GM23338 (cell line): ENCODE measurements around the gene CDYL.

Experiments used
- CREB1 ChIP-seq: fragments of 250-450 bp; sonication (Bioruptor Pico); IDR thresholded peaks from 2 replicates; pipeline ENCODE4 v1.5.0; 2020; ENCODE audit warnings: low read depth, mild to moderate bottlenecking, moderate library complexity
- ETS1 ChIP-seq: IDR thresholded peaks from 2 replicates; pipeline ENCODE4 v1.6.1; 2016; ENCODE audit warnings: antibody characterized with exemption
- EZH2 ChIP-seq: fragments of 200-600 bp; sonication (generic); IDR thresholded peaks from one replicate; pipeline ENCODE4 v1.8.0; 2017; ENCODE audit warnings: antibody characterized with exemption, mild to moderate bottlenecking, low read depth; ENCODE audit not compliant: unreplicated experiment
- EZH2phosphoT487 ChIP-seq: fragments of 200-600 bp; sonication (generic); IDR thresholded peaks from one replicate; pipeline ENCODE4 v1.8.1; 2018; ENCODE audit warnings: antibody characterized with exemption; ENCODE audit not compliant: unreplicated experiment
- JUNB ChIP-seq: IDR thresholded peaks from one replicate; pipeline ENCODE4 v1.6.1; 2016; ENCODE audit warnings: antibody characterized with exemption; ENCODE audit not compliant: unreplicated experiment
- NANOG ChIP-seq: IDR thresholded peaks from 2 replicates; pipeline ENCODE4 v1.6.1; 2016; ENCODE audit warnings: antibody characterized with exemption, borderline replicate concordance
- POLR2AphosphoS5 ChIP-seq: IDR thresholded peaks from 2 replicates; pipeline ENCODE4 v1.6.1; 2016; ENCODE audit warnings: antibody characterized with exemption, low read depth
- ZNF114 ChIP-seq: fragments of 250-450 bp; sonication (Bioruptor Pico); IDR thresholded peaks from 2 replicates; pipeline ENCODE4 v1.5.0; 2020; ENCODE audit warnings: mild to moderate bottlenecking, moderate library complexity
- ZNF331 ChIP-seq: fragments of 250-450 bp; sonication (Bioruptor Pico); IDR thresholded peaks from 2 replicates; pipeline ENCODE4 v1.5.0; 2020; ENCODE audit warnings: low read depth, mild to moderate bottlenecking, moderate library complexity
- TF ChIP-seq, protein P1 (sequence below): IDR thresholded peaks from one replicate; pipeline ENCODE4 v1.6.1; 2018; ENCODE audit warnings: antibody characterized with exemption; ENCODE audit not compliant: unreplicated experiment
- TF ChIP-seq, protein P2 (sequence below), 2 experiments: fragments of 200-600 bp in 1 of 2; sonication (generic) in 1 of 2; conservative IDR thresholded peaks; 2 replicates each; pipeline versions ENCODE4 v1.5.1 to v1.6.1; 2016 to 2017; ENCODE audit warnings: antibody characterized with exemption in 2 of 2, low read depth in 2 of 2, mild to moderate bottlenecking in 2 of 2, moderate library complexity in 1 of 2

GRCh38 chr6:4776131-4776492 lies at the start of gene CDYL:
- TF ChIP-seq, protein P1, sequence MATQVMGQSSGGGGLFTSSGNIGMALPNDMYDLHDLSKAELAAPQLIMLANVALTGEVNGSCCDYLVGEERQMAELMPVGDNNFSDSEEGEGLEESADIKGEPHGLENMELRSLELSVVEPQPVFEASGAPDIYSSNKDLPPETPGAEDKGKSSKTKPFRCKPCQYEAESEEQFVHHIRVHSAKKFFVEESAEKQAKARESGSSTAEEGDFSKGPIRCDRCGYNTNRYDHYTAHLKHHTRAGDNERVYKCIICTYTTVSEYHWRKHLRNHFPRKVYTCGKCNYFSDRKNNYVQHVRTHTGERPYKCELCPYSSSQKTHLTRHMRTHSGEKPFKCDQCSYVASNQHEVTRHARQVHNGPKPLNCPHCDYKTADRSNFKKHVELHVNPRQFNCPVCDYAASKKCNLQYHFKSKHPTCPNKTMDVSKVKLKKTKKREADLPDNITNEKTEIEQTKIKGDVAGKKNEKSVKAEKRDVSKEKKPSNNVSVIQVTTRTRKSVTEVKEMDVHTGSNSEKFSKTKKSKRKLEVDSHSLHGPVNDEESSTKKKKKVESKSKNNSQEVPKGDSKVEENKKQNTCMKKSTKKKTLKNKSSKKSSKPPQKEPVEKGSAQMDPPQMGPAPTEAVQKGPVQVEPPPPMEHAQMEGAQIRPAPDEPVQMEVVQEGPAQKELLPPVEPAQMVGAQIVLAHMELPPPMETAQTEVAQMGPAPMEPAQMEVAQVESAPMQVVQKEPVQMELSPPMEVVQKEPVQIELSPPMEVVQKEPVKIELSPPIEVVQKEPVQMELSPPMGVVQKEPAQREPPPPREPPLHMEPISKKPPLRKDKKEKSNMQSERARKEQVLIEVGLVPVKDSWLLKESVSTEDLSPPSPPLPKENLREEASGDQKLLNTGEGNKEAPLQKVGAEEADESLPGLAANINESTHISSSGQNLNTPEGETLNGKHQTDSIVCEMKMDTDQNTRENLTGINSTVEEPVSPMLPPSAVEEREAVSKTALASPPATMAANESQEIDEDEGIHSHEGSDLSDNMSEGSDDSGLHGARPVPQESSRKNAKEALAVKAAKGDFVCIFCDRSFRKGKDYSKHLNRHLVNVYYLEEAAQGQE: no peak
- TF ChIP-seq, protein P2, sequence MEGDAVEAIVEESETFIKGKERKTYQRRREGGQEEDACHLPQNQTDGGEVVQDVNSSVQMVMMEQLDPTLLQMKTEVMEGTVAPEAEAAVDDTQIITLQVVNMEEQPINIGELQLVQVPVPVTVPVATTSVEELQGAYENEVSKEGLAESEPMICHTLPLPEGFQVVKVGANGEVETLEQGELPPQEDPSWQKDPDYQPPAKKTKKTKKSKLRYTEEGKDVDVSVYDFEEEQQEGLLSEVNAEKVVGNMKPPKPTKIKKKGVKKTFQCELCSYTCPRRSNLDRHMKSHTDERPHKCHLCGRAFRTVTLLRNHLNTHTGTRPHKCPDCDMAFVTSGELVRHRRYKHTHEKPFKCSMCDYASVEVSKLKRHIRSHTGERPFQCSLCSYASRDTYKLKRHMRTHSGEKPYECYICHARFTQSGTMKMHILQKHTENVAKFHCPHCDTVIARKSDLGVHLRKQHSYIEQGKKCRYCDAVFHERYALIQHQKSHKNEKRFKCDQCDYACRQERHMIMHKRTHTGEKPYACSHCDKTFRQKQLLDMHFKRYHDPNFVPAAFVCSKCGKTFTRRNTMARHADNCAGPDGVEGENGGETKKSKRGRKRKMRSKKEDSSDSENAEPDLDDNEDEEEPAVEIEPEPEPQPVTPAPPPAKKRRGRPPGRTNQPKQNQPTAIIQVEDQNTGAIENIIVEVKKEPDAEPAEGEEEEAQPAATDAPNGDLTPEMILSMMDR (conservative IDR thresholded peaks at IDR 0.05; ENCODE audit: low read depth in 2 of 2): no peak
- TF ChIP-seq EZH2phosphoT487: no peak
- no peak for TF ChIP-seq ETS1
- no peak for TF ChIP-seq NANOG
- no peak for TF ChIP-seq EZH2
- no peak for TF ChIP-seq POLR2AphosphoS5
- TF ChIP-seq CREB1 (CRISPR knock-in tag): no peak
- no peak for TF ChIP-seq ZNF114 (CRISPR knock-in tag)
- TF ChIP-seq ZNF331: no peak
- no peak for TF ChIP-seq JUNB
